Activated T-helper 2 cell treated with anti-CD3 and anti-CD28 coated beads, Interferon-gamma antibody, Interleukin-2, Interleukin-4, amounts not matched to agents 10 μg/mL and 5 μg/mL and 100 μg/mL, durations not matched to agents 14 hours and 24 hours and 36 hours (primary cell): Measurements from ENCODE around the gene ASGR1. TPM values are rescaled to one million over a fixed set of nuclear protein-coding genes. Genes with fewer than 3 reads are reported as not detected.
A peak's percentile ranks its signal among the peaks of the same experiment; 100 is the strongest.

Experiments
- DNase-seq: peaks from one replicate; pipeline ENCODE4 v3.0.0; 2021; ENCODE audit warnings: low spot score
- H3K27ac Mint-ChIP-seq: one replicate; pipeline ENCODE4 v1.8.0; 2021; ENCODE audit warnings: mixed read lengths
- H3K27me3 Mint-ChIP-seq: one replicate; pipeline ENCODE4 v1.8.0; 2021; ENCODE audit warnings: low read depth, mixed read lengths
- H3K36me3 Mint-ChIP-seq: one replicate; pipeline ENCODE4 v1.8.0; 2021; ENCODE audit warnings: low read depth, mixed read lengths
- H3K4me1 Mint-ChIP-seq: one replicate; pipeline ENCODE4 v1.8.0; 2021; ENCODE audit warnings: low read depth, mixed read lengths
- H3K4me3 Mint-ChIP-seq: one replicate; pipeline ENCODE4 v1.8.0; 2021; ENCODE audit warnings: low read depth, mild to moderate bottlenecking, moderate library complexity, mixed read lengths
- H3K9me3 Mint-ChIP-seq: one replicate; pipeline ENCODE4 v1.8.0; 2021; ENCODE audit warnings: mixed read lengths
- intact Hi-C: fragments of 100-400 bp; cut with micrococcal nuclease; formaldehyde crosslinking; loops from one replicate; pipeline ENCODE4 v1.15.1; 2023
- total RNA-seq: library from RNA; stranded (reverse); gene quantifications from 2 replicates; pipeline ENCODE4 v1.2.3, GENCODE V29; 2022

ASGR1 gene
- total RNA-seq, 1 donor from 2014 or later = 1.7 TPM

DNA sequence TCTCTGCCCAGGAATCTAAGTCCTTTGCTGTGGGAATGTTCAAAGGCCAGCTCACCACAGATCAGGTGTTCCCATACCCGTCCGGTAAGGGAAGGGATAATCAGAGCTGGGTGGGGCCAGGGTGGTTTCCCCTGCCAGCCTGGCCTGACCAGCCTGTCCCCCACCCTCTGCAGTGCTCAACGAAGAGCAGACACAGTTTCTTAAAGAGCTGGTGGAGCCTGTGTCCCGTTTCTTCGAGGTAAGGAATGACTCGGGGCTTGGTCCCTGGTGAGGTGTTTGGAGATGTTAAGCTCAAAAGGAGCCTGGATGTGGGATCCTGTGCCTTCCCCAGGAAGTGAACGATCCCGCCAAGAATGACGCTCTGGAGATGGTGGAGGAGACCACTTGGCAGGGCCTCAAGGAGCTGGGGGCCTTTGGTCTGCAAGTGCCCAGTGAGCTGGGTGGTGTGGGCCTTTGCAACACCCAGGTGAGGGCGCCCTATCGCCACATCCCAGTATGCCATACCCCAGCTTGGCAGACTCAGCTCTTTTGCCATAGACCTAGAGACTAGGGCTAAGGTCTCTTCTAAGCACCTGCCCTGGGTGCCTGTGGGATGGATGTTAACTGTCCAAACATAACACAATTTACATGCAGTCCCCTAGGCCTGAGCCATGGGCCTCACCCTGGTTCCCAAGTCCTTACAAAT is 41.6 kb upstream of the ASGR1 start:
- peaks cover 49% of the 10 kb centered on the region for H3K36me3 Mint-ChIP-seq
- peaks cover 44% of the 10 kb centered on the region for H3K4me1 Mint-ChIP-seq
- H3K27ac Mint-ChIP-seq = peak overlapping the region; percentile 91
- intact Hi-C loops = loop anchor here (1.0 kb wide), 2 partner anchors 14 to 74 kb away; partner anchors contain the start of genes DVL2 and YBX2
- H3K4me3 Mint-ChIP-seq = peak overlapping the region; percentile 99
- no peaks in the 10 kb centered on the region for H3K9me3 Mint-ChIP-seq
- DNase-seq = peak; percentile 47
- no peaks in the 10 kb centered on the region for H3K27me3 Mint-ChIP-seq

DNA sequence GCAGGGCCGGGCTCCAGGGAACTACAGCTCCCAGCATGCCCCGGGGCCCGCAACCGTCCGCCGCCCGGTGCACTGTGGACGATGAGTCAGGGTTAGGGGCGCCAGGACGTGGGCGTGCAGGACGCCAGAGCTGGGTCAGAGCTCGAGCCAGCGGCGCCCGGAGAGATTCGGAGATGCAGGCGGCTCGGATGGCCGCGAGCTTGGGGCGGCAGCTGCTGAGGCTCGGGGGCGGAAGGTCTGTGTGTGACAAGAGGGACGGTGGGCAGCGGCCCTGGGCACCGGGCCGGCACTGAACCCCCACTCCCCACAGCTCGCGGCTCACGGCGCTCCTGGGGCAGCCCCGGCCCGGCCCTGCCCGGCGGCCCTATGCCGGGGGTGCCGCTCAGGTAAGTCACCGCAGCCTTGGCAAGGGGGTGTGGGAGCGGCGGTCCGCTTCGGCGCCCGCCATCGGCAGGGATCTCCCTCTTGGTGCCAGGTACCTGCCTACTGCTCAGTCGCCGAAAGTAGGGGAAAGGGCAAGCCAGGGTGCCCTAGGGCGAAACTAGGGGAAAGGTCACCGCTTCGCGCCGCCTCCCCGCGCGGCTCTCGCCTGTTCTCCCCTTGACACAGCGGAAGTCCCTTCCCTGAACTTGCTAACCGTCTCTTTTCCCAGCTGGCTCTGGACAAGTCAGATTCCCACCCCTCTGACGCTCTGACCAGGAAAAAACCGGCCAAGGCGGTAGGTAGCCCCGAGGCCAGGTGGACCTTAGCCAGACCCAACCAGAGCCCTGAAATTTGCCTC is 40.8 kb upstream of the ASGR1 start, which contains the start of the genes ACADVL and DLG4:
ACADVL (plus strand) TSS at position 127 of the 781 bp plus-strand sequence; CDS start at position 174, 47 bp downstream.
DLG4 (minus strand) TSS at position 25 of the 781 bp plus-strand sequence.
- no peaks in the 10 kb centered on the region for H3K27me3 Mint-ChIP-seq

DNA sequence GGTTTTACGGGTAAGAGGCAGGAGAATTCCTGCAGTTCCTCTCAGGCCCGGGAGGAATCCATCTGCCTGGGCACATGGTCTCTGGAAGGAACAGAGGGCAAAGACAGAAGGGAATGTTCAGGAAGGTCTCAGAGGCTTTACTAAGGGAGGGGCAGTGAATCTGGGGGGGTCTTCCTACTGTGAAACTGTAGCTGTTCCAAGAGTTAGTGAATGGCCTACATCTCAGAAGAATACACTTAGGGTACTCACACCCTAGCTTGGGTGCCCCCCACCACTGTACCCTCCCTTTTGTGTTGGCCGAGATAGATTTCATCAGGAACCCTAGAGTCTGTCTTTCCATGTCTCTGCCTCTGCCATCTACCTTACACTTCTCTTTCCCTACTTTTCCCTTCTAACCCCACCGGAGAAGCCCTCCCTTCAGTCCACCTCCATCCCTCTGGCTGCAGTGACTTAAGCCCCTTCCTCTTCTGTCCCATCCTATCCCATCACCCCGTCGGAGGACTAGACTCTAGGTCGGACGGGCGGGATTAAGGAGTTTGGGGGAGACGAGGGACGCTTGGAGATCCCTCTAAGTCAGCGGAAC is 40.1 kb upstream of the ASGR1 start:
- H3K27ac Mint-ChIP-seq = peak overlapping the region; percentile 98
- H3K4me1 Mint-ChIP-seq = peaks cover 54% of the 10 kb centered on the region
- H3K9me3 Mint-ChIP-seq = no peaks in the 10 kb centered on the region
- peak overlapping the region; percentile 99 for H3K4me3 Mint-ChIP-seq
- peaks cover 40% of the 10 kb centered on the region for H3K36me3 Mint-ChIP-seq
- intact Hi-C loops = loop anchor here (1.0 kb wide), 1 partner anchor 184 kb away; no protein-coding TSS in a partner anchor
- no peak for DNase-seq
- no peaks in the 10 kb centered on the region for H3K27me3 Mint-ChIP-seq

More for the DNA sequence above, 40.8 kb upstream of the ASGR1 start, which contains the start of the genes ACADVL and DLG4:
- peak within 1 kb of the TSS; percentile 99 for H3K4me3 Mint-ChIP-seq
- intact Hi-C loops = loop anchor here (1.0 kb wide), 1 partner anchor 185 kb away; no protein-coding TSS in a partner anchor
- peaks cover 48% of the 10 kb centered on the region for H3K4me1 Mint-ChIP-seq
- peak; percentile 67 for DNase-seq
- H3K27ac Mint-ChIP-seq = peak within 1 kb of the TSS; percentile 98
- H3K36me3 Mint-ChIP-seq = peaks cover 45% of the 10 kb centered on the region
- H3K9me3 Mint-ChIP-seq = no peaks in the 10 kb centered on the region

DNA sequence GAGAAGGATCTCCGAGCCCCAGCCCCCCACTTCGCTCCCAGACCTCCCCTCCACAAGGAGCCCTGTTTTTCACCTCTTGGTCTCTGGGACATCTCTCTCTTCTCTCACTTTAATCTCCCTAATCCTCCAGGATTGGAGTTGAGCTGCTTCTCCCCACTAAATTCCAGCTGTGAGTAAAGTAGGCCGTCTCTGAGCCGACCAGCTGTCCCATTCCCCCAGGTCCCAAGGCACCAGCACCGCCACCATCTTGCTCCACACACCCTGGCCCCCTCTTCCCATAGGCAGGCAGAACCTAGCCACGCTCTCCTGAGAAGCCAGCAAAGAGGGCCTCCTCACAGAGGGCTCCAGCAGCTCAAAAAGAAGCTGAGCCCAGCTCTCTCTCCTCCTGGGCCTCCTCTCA is 39.6 kb upstream of the ASGR1 start:
- Mint-ChIP-seq H3K27ac (peak overlapping the region; percentile 2), H3K27me3 (no peaks in the 10 kb centered on the region), H3K9me3 (no peaks in the 10 kb centered on the region), H3K4me1 (peaks cover 60% of the 10 kb centered on the region), H3K4me3 (peak overlapping the region; percentile 99), H3K36me3 (peaks cover 34% of the 10 kb centered on the region)
- intact Hi-C loops = loop anchor here (1.0 kb wide), 1 partner anchor 183 kb away; no protein-coding TSS in a partner anchor
- no peak for DNase-seq

DNA sequence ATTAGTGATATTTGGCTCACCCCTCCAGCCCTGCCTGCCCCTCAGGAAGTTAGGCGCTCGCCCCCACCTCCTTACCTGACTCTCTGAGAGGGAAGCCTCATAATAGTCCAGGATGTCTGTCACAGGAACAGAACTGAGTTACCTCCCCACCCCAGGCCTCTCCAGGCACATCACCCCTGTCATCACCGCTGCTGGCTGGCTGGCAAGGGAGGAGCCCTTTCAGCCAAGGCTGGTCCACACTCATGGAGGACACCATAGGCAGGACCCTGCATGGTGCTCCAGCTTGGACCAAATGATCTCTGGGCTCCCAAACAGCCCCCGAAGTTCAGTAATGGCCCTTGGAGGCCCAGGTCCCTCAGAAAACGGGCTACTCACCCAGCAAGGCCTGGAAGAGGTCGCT is 39.0 kb upstream of the ASGR1 start:
- H3K4me3 Mint-ChIP-seq = peak overlapping the region; percentile 26
- H3K4me1 Mint-ChIP-seq = peaks cover 65% of the 10 kb centered on the region
- peaks cover 5% of the 10 kb centered on the region for H3K27me3 Mint-ChIP-seq
- intact Hi-C loops = no loop called here
- H3K36me3 Mint-ChIP-seq = peaks cover 28% of the 10 kb centered on the region
- DNase-seq = no peak
- H3K27ac Mint-ChIP-seq = peak overlapping the region; percentile 23
- H3K9me3 Mint-ChIP-seq = no peaks in the 10 kb centered on the region

DNA sequence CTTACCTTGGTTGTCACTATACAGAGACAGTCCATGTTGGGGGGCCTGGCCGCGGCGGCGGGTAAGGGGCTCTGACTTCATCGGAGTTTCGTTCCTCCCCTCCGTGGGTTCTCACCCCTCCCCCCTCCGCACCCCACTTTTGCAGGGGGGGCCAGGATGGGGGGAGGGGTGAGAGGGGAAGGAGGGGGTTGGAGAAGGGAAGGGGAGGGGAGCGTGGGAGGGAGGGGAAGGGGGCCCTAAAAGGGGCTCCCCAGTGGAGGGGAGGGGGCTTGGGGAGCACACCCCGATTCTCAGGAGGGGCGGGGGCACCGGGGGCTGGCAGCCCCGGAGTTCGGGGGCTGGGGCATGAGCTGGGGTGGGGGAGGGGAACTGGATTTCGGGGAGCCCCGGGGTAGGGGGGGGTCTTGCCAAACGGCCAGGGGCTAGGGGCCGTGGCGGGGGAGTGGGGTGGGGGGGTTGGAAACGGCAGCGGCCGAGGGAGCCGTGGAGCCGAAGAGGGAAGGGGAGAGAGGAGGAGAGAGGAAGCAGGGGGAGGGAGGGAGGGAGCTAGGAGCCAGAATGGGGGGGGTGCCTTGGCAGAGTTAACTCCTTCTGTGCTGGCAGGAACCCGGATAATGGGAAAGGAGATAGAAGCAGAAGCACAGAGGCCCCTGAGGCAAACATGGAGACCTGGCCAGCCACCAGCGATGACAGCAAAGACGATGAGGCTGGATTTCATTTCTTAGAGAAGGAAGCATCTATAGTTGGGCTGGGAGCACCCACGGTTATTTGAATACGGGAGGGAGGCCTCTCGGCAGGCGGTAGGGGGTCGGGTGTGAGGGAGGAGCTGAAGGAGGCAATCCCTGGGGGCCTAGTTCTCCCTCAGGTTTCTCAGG is 38.2 kb upstream of the ASGR1 start:
- Mint-ChIP-seq H3K27ac (peak overlapping the region; percentile 69), H3K9me3 (no peaks in the 10 kb centered on the region), H3K4me3 (peak overlapping the region; percentile 60), H3K27me3 (peaks cover 6% of the 10 kb centered on the region), H3K36me3 (peaks cover 22% of the 10 kb centered on the region), H3K4me1 (peaks cover 65% of the 10 kb centered on the region)
- intact Hi-C loops = no loop called here
- no peak for DNase-seq

DNA sequence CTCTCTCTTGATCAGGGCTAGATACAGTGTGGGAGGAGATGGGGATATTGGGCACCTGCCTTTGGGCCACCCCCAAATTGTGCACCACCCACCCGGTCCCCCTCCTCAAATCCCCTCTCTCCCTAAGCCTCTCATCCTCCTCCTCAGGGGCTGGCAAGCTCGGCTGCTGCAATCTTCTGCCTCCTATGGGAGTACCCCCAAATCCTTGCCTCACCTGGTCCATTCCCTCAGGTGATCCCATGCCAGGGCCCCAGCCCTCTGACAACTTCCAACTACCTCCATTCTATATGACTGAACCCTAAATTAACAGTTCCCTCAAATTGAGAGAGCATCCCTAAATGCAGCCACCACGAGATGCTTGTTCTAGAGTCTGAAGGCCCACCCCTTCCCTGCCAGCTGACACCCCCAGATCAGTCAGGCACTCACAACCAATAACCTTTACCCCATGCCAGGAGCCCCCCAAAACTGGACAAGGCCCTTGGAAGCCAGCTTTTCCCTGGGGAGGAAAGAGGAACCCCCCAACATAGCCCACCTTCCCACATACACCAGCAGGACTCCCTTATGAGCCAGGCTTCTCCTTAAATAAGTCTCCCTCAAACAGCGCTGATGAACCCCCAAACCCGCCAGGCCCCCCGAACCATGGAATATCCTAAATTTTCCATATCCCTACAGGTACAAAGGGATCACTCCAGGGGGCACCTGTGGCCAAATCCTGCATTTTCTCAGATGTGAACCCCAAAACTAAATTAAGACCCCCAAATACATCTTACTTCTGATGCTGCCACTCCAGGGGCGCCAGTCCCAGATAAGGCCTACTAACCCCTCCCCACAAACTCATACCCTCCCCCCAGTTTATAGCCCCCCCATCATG is 37.3 kb upstream of the ASGR1 start:
- Mint-ChIP-seq H3K27ac (peak overlapping the region; percentile 23), H3K27me3 (peaks cover 12% of the 10 kb centered on the region), H3K4me3 (peak overlapping the region; percentile 48), H3K9me3 (no peaks in the 10 kb centered on the region), H3K36me3 (peaks cover 13% of the 10 kb centered on the region), H3K4me1 (peaks cover 63% of the 10 kb centered on the region)
- DNase-seq = no peak
- intact Hi-C loops = no loop called here

DNA sequence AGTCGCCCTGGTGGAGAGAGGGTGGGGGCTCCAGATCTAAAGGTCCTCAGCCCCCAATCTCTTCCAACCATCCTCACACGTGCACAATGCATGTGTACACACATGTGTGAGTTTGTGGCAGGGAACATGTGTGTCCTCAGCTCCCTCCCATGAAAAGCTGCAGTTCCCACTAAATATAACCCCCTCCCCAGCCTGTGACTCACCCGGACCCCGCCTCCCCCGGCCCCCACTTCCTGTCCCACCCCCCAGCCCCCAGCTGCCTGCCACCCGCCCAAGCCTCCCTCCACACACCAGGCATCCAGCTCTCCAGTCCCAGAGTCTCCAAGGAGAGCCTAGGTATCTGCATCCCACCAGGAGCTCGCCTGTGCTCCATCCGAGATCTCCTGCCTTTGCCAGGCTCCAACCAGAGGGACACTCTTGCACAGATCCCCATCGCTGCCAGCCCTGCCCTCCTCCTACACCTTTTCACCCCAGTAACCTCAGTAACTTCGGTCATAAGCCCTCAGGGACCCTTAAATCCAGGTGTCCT is 36.5 kb upstream of the ASGR1 start:
- Mint-ChIP-seq H3K9me3 (no peaks in the 10 kb centered on the region), H3K27ac (peak overlapping the region; percentile 23), H3K4me1 (peaks cover 55% of the 10 kb centered on the region), H3K36me3 (peaks cover 5% of the 10 kb centered on the region), H3K4me3 (peak overlapping the region; percentile 48), H3K27me3 (peaks cover 12% of the 10 kb centered on the region)
- intact Hi-C loops = loop anchor here (2.0 kb wide), 2 partner anchors 91 to 181 kb away; partner anchors contain the start of gene EIF5A
- DNase-seq = no peak

DNA sequence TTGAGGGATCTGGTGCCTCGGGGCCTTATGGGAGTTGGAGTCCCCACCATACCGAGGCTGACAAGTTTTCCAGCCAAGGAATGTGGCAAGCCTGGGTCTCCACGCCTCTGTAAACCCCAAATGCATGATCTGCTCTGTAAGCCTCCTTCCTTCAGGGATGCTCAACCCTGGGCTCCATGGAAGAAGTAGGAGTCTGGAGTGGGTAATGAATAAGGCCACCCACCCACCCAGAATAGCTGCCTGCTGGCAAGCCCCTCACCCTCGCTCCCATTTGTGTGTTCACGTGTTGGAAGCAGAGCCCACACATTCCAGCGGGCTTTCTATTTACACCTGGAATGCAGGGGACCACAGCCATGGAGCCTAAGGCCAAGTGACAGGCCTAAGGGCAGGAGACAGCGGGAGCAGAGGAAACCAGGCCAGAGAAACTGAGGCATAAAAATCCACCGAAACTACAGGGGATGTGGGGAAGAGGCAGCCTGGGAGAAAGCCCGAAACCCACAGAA is 36.0 kb upstream of the ASGR1 start:
- Mint-ChIP-seq H3K9me3 (no peaks in the 10 kb centered on the region), H3K4me1 (peaks cover 50% of the 10 kb centered on the region), H3K4me3 (peak overlapping the region; percentile 85), H3K27me3 (peaks cover 13% of the 10 kb centered on the region), H3K27ac (peak overlapping the region; percentile 93), H3K36me3 (no peaks in the 10 kb centered on the region)
- DNase-seq = no peak
- intact Hi-C loops = loop anchor here (2.0 kb wide), 2 partner anchors 92 to 180 kb away; partner anchors contain the start of gene EIF5A

DNA sequence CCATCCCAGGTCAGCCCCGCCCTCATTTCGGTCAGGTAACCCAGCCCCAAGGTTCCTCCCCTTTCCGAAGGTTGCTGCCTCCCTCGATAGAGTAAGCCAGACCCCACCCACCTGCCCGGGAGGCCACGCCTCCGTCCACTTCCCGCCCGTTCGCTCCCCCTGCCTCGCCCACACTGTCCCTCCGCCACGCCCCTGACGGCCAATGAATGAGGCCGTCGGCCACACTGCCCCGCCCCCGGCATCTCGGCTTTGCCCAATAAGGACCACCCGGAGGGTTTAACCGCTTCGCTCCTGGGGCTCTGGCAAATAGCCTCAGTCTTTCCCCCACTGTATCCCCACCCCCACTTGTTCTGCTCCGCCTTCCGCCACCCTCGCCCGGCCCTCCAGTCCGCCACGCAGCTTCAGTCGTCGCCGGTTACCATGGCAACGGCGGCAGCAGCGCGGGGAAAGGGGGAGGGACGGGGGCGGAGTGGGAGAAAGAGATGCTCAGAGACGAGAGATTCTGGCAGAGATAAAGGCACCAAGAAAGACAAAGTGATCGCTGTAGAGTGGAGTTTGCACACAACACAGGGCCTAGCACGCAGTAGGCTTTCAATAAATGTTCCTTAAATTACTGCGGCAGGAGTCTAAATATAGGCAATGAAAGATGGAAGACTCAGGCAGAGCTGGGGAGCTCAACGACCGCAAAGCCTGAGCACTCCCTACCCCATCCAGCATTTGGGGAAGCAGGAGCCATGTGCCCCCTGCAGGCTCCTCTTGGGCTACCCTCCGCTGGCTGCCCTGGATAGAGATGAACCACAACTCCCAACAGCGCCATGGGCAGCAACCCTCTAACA is 35.3 kb upstream of the ASGR1 start:
- H3K9me3 Mint-ChIP-seq = no peaks in the 10 kb centered on the region
- H3K36me3 Mint-ChIP-seq = no peaks in the 10 kb centered on the region
- DNase-seq = peak; percentile 99
- peaks cover 15% of the 10 kb centered on the region for H3K27me3 Mint-ChIP-seq
- peak overlapping the region; percentile 93 for H3K27ac Mint-ChIP-seq
- intact Hi-C loops = loop anchor here (1.0 to 2.0 kb wide), 4 partner anchors 9 to 180 kb away; partner anchors contain the start of genes EIF5A and PHF23
- peaks cover 48% of the 10 kb centered on the region for H3K4me1 Mint-ChIP-seq
- H3K4me3 Mint-ChIP-seq = peak overlapping the region; percentile 85
